Measurements from ENCODE around the gene MAPT. TPM values are rescaled to one million over a fixed set of nuclear protein-coding genes. Genes with fewer than 3 reads are reported as not detected.

MAPT gene
- total and polyA plus RNA-seq, 2 of the 13 experiments (the other 11 are each of a cell fraction or from before 2014, with no cell fraction given): 2.1 to 2.8 TPM

- TF ChIP-seq SNAPC4 (CRISPR knock-in tag; IDR thresholded peaks at IDR 0.05): no peak
- TF ChIP-seq RFX5 (IDR thresholded peaks at IDR 0.05; ENCODE audit: low read depth, low read length): 0 out of 2 replicates have a peak, but pooled peaks have one; percentile 32
- peak; percentile 94 for TF ChIP-seq PRPF4 (IDR thresholded peaks at IDR 0.05; ENCODE audit: low read depth, low read length, poor library complexity, severe bottlenecking)
- TF ChIP-seq HNF1B (CRISPR knock-in tag; IDR thresholded peaks at IDR 0.05): no peak; the same call in 1 of the 2 replicates
- TF ChIP-seq ARID2 (CRISPR knock-in tag; IDR thresholded peaks at IDR 0.05; ENCODE audit: borderline replicate concordance): no peak
- TF ChIP-seq MTERF4 (CRISPR knock-in tag; IDR thresholded peaks at IDR 0.05): peak; percentile 14; the same call in 1 of the 2 replicates
- TF ChIP-seq ZBTB7B (CRISPR knock-in tag; IDR thresholded peaks at IDR 0.05): no peak; the same call in 1 of the 2 replicates
- no peak for TF ChIP-seq ELF4 (CRISPR knock-in tag; IDR thresholded peaks at IDR 0.05; ENCODE audit: borderline replicate concordance)
- TF ChIP-seq NFATC3 (CRISPR knock-in tag; IDR thresholded peaks at IDR 0.05): no peak
- no peak for TF ChIP-seq TARDBP (CRISPR knock-in tag; IDR thresholded peaks at IDR 0.05)
- TF ChIP-seq ZHX1 (CRISPR knock-in tag; IDR thresholded peaks at IDR 0.05; ENCODE audit: low read depth): peak; percentile 16; the same call in 1 of the 2 replicates
- TF ChIP-seq MYNN (CRISPR knock-in tag; IDR thresholded peaks at IDR 0.05; ENCODE audit: low read depth): peak; percentile 51; the same call in 1 of the 2 replicates
- peak; percentile 14; the same call in 1 of the 2 replicates for TF ChIP-seq ZNF24 (IDR thresholded peaks at IDR 0.05)
- TF ChIP-seq SMYD3 (CRISPR knock-in tag; IDR thresholded peaks at IDR 0.05): no peak
- TF ChIP-seq ZNF709 (CRISPR knock-in tag; IDR thresholded peaks at IDR 0.05): peak; percentile 42
- peak; percentile 84; the same call in 1 of the 2 replicates for TF ChIP-seq ZNF468 (CRISPR knock-in tag; IDR thresholded peaks at IDR 0.05)
- TF ChIP-seq ZNF879 (CRISPR knock-in tag; IDR thresholded peaks at IDR 0.05): no peak
- TF ChIP-seq SAP130 (CRISPR knock-in tag; IDR thresholded peaks at IDR 0.05; ENCODE audit: low read depth): peak; percentile 72; the same call in 1 of the 2 replicates
- no peak; the same call in 1 of the 2 replicates for TF ChIP-seq ZMYM2 (CRISPR knock-in tag; IDR thresholded peaks at IDR 0.05)
These were observed at the start of gene MAPT (continued) for GRCh38 chr17:45894022-45894784.

All from HepG2 (cell line).